NCI-H2171 (cell line): ENCODE data around the gene PTPRE.

ENCODE experiments used
- DNase-seq: peaks from one replicate; lab custom pipeline; 2025; lab: John Stamatoyannopoulos, UW

Gene PTPRE

DNA sequence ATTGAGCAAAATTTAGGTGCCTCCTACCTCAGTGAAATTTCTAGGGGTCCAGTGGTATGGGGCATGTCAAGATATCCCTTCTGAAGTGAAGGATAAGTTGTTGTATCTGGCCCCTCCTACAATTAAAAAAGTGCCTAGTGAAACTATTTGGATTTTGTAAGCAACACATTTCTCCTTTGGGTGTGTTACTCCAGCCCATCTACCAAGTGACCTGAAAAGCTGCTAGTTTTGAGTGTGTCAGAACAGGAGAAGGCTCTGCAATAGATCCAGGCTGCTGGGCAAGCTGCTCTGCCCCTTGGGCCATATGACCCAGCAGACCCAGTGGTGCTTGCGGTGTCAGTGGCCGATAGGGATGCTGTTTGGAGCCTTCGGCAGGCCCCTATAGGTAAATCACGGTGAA lies 46.0 kb downstream of the PTPRE start:
- no peak for DNase-seq

DNA sequence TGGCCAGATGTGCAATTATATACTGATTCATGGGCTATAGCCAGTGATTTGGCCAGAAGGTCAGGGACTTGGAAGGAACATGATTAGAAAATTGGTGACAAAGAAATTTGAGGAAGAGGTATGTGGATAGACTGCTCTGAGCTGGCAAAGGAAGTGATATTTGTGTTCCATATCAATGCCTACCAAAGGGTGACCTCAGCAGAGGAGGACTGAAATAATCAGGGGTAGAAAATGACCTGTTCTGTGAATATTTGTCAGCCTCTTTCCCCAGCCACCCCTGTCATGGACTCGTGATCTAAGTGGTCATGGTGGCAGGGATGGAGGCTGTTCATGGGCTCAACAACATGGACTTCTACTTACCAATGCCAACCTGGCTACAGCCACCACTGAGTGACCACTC lies 47.0 kb downstream of the PTPRE start:
- no peak for DNase-seq

DNA sequence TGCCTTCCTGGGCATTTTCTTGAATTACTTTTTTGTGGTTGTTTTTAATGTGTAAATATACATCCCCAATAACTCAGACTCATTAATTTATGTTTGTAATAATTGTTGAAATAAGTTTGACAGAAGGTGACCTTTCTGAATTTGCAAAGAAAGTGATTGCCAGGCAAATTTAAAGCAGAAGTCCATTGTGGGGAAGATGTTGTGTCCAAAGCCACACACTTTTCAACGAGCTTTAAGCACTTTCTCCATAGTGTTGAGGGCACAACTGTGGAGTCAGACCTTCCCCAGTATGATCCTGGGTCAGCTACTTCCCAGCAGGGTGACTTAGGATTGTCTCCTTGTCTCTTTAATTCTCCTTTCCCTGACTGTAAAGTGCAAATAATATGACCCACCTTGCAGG lies 52.5 kb downstream of the PTPRE start:
- DNase-seq: no peak

DNA sequence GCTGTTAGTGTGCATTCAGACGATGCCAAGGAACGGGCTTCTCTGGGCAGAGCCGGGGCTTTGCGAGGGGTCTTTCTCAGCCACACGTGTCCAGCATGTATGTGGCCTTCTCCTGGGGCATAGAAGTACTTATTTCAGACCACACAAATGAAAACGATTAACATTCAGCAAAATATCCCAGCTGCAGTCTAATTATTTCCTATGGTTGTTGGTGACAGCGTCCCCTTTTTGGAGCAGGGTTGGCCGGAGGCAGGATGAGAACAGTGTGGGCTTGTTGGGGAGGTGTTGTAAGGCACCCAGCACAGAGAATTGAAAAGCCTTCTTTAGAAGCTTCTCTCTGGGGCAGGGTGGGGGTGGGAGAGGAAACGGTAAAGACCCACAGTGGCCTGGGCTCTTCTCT lies 54.2 kb downstream of the PTPRE start:
- DNase-seq: no peak

DNA sequence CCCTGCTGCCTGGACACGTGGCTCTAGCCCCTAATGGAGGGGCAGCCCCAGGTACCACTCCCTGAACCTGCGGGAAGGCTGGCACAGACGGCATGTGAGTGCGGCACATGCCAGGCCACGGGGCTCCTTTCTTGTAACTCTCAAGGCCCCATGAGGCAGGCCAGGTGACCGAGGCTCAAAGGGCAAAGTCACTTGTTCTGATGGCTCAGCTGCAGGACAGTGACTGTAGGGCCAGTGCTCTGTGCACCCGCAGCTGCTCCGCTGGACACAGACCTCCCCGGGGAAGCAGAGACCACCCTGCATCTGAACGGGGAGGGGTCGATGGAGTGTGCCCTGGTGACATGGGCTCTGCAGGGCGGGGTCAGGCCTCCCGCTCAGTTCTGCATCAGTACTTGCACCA lies 55.3 kb downstream of the PTPRE start:
- DNase-seq: no peak

DNA sequence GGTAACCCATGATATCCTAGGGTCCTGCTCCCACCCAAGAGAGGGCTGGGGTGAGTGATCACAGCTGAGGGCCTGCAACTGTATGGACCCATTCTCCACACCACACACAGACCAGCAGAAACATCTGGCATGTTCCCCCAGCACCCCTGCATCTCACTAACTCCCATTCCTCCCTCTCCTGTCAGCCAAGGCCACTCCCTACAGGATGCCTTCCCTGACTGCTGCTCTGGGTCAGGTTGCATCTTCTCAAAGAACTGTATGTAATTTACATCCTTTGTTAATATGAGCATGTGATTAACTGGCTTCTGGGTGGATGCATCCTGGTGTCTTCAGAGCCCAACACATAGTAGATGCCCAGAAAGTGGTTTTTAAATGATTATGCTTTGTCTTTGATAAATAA lies 56.2 kb downstream of the PTPRE start:
- DNase-seq: no peak

DNA sequence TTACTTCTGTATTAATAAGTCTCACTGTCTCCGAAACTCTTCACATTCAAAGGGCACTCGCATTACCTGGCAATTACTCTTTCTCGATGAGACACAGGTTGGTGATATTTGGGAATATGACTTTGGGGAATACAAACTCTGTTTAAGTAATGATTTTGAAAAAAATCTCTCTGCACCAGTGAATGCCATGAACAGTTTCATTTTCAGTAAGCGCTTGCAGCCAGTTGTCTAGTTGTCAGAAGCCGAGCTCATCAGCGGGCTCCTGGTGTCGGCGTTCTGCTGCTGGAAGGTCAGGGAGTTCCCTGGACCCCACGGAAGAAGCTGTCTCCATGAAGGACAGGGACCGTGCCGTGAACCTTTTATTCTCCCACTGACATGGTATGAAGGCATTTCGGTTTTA lies 57.7 kb downstream of the PTPRE start:
- no peak for DNase-seq

DNA sequence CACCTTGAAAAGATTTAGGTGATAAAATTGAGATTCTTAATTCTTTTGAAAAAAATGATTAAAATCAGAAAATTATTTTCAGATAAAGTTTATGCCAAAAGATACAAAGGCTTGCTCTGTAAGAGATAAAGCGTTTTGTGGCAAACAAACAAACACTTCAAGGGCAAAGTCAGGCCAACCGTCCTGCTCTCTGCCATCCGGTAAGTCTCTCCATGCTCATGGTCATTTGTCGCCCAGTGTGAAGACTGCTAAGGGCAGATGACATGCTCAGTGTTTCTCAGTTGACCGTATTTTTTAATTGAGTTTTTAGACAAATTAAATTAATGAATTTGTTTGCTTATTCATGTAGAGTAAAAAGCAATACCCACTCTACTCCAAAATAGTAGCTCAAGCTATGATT lies 60.0 kb downstream of the PTPRE start:
- DNase-seq: no peak

DNA sequence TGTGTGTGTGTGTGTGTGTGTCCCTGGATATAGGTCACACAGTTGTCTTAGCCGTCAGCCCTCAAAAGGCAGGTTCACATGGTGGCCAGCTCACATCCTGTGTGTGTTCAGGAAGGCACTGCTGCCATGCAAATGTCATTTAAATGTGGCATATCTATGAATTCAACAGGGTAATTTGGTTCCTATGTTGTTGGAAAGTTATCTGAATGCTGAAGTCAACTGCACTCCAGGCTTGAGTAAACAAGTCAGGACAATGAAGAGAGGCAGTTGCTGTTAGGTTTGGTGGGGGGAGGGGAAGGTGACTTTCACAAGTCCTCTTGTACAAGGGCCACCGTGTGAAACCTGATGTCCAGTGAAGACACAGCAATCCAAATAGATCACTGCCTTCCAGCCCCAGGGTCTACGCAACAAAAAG lies 61.1 kb downstream of the PTPRE start:
- no peak for DNase-seq

DNA sequence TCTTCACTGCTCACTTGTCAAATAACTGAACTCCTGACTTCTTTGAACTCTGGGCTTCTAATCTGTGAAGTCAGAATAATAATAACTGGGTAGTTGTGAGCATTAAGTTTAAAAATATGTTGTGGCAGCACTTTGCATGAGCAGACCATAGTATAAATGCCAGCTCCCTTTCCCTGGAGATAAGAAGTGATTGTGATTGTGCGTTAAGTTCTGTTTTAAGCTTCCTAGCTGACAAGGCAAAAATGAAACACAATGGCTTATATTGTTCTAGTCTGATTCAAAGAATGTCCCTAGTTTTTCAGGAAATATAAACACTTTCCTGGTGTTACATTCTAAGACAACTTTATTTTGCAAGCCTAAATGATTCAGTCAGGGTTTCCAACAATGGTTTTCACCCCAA lies 61.8 kb downstream of the PTPRE start:
- DNase-seq: no peak

DNA sequence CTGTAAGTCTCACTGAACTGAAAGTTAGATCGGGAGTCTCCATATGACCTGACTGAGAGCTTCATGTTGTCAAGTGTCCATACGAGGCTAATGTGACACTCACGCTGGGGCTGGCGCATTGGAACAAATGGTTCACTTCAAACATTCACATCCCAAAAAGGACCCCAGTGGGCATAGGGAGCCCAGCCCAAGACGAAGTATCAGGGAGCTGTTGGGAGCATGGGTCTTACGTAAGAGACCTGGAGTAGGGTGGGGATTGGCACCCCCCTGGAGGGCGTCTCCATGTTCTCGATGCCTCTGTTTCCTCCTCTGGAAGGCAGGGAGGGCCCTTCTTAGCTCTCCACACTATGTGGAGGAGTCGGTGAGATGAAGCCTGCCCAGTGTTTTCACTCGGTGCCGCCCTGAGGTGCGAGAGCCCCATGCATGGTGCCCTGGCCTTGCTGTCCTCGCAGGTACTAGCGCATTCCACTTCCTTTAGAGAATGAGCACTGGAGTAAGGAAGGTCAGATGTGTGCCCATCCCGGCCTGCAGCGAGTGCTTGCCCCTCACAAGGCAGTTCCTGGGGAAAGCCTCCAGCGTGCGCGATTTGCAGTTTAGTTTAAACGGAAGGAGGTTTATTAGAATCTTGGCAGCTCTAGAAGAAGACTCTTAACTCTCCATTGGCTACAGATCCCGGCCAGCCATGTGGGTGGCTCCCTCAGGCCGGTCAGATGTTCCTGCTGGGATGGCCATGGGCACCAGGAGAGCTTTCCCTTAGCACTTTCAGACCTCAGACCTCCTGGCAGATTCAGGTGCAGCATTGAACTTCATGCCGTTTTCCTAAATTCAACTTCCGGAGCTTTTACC lies 64.4 kb downstream of the PTPRE start:
- no peak for DNase-seq

DNA sequence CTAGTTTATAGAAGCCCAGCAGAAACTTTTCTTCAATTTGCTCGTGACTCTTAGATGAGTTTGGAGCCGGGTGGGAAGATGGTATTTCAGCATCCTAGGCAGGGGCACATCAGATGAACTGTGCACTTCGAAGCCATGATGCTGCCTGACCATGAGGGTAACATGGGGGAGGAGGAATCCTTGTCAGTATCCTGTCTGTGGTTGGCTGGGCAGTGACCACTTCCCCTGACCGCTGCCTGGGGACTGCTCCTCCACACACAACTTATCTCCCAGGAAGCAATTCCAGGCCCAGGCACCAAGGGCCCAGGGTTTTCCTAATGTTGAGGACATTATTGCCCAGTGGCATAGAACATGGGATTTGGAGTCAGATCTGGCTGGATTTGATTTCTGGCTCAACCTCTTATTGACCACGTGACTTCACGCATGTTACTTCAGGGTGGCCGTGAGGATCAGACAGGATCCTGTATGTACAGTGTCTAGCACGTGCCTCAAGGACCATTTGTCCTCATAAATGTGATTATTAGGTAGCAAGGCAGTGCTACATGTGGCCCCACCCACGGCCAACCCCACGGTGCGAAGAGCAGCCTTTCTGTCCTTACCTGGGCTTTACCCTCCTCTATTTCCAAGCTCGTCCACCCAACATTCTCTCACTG lies 65.2 kb downstream of the PTPRE start:
- no peak for DNase-seq

DNA sequence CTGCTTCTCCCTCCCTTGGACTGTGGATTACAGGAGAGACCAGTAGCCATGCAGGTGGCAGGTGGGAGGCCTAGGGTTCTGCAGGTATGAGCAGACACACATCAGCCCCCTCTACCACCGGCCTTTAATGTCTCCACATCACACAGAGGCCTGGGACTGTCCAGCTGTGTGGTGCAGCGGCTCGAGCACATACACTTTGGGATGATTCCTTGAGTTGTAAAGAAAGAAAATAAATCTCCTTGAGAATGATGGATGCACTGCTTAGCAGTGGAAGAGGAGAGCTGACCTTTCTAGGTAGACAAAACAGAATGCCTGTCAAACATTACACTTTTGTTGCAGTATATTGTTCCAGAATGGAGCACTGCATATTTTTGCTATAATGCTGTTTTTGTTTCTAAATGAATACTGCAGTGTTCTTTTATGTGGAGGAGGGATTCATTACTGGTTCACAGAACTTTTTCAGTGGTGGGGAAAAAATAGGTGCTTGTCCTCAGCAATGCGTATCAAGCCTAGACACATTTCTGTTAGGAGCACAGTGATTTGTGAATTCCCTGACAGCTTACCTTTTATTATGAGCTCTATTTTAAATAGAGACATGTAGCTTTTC lies 66.0 kb downstream of the PTPRE start:
- DNase-seq: no peak

DNA sequence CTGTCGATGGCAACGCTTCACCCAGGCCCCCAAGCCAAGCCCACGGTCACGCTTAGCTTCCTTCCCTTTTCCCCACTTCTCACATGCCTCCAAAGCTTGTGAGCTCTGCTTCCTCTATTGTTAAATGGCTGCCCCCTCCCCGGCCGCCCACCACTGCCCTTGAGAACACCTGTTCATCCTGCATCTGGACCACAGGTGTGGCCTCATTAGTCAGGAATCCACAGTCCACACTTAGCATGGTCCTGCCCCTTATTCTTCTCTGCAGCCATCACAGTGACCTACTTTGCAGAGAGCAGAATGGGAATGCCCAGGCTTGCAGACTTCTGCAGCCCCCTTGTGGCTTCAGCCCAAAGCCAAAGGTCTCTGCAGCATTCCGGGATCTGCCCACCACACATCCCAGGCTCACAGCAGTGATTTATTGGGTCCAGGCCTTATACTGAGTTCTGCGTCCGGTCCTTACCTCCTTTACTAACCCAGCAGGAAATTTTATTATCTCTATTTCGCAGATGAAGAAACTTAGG lies 66.9 kb downstream of the PTPRE start:
- no peak for DNase-seq

DNA sequence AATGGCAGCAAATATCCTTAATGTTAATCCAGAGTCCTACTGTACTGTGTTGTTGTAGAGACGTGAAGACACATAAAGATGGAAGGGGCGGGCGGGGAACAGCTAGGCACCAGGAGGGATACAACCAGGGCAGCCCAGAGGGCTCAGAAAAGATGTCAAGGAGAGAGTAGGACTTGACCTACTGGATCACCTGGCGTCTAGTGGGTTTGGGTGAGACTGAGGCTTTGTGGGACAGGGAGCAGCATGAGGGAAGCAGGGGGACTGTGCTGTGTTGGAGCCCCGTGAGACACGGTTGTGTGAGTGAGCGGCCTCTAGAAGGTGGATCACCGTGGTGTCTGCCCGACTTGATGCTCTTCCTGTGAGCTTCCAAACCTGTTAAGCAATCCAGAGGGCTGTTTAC lies 68.0 kb downstream of the PTPRE start:
- DNase-seq: no peak

DNA sequence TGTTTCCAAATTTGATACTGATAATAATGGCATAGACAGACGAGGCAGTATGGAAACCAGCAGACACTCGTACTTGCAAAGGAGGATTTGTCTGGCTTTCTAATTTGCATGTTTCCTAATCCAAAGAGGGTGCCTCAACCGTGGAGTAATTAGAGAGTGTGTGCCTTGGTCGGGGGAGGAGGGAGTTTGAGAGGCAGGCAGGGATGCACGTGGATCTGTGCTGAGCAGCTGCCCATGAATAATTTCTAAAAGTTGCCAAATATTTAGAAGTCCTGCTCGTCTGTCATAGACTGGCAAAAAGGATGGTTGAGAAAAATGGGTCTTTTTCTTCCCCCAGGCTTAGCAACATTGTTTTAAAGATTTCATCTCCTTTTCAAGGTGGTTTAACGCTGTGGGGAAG lies 69.4 kb downstream of the PTPRE start:
- DNase-seq: no peak

DNA sequence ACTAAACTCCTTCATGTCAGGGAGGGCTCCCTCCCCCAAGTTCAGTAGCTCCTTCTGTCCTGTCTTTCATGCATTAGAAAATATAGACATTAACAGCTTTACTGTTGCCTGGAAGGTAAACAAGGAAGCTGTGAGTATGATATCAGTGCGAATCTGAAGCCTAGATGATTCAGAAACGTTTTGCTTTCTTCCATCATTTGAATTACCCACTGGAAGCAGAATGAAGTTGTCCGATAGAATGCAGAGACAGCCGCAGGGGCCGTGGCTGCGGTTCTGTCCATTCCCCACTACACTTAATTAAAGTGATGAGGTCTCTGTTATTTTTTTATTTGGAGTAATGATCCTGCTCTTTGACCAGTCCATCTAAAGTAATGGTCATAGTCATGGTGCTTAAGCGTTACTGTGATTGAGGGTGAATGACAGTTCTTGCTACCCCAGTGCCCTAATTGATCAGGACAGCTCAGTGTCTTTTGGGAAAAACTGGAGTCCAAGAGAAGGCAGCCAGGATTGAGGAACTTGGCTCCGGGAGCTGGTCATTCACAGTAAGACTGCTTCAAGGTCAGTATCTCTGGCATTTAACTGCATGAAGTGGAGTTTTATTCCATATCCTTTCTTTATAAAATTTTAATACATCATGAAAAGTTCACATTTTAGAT lies 69.9 kb downstream of the PTPRE start:
- DNase-seq: no peak

DNA sequence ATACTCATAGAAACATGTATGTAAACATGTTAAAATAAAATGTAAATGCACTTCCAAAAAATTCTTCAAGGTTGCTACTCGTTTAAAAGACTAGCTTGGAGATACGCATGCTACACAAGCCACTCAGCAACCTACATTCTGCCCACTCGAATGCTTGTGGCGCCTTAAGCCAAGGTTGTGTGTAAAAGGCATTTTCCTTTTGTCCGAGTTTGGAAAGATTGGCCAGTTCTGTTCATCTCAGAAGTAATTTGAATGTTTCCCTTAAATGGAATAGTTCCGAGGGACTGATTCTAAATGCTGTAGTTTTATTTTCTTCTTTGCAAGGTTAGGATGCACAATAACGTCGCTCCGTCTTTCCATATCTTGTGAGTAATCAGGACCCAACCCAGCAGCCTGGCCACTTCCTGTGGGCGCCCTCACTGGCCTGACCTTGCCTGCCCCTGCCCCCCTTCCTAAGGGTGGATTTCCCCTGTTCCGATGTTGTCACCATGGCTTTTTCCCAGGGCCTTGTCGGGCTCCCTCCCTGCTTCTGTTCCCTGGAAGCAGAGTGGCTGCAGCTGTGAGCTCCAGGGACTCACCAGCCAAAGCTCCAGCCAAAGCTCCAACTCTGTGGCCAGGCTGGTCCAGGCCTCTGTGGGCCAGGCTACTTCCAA lies 70.6 kb downstream of the PTPRE start:
- no peak for DNase-seq

DNA sequence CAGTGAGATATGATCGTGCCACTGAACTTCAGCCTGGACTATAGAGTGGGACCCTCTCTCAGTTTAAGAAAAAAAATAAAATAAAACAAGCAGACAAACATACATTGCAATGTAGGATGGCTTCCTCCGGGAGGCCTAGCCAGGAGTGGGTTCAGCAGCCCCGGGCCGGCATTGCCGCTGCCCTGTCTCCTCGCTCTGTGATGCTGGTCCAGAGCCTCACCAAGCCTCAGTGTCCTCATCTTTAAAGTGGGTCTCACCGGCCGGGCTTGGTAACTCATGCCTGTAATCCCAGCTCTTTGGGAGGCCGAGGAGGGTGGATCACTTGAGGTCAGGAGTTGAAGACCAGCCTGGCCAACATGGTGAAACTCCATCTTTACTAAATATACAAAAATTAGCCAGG lies 71.6 kb downstream of the PTPRE start:
- no peak for DNase-seq

DNA sequence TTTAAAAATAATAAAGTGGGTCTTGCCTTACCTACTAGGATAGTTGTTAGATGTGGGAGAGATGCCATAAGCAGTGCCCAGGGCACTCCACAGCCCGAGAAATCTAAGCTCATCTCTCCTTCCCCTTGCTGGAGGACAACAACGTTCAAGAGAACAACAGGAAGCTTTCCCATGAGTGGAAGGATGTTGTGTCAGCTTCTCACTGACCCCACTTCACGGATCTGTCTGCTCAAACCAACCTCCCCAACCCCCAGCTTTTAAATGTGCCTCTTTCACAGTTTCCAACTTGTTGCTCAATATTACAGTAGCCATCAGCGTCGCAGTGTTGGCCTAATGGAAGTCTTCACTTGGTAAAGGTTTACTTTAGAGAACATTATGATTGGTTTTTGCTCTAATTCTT lies 72.1 kb downstream of the PTPRE start:
- DNase-seq: no peak

DNA sequence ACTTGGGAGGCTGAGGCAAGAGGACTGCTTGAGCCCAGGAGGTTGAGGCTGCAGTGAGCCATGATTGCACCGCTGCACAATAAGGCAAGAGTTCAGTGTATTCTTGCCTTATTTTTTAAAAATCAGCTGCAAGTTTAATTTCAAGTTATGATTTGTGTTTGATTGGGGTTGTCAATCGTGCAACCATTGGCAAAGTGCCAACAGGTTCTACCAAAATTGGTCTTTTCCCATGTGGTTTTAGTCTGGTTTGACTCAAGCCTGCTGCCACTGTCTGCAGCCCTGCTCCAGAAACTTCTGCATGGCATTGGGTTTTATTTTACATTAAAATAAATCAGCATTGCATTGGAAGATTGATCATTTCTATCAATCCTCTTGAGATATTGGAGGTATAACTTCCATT lies 72.7 kb downstream of the PTPRE start:
- DNase-seq: no peak

DNA sequence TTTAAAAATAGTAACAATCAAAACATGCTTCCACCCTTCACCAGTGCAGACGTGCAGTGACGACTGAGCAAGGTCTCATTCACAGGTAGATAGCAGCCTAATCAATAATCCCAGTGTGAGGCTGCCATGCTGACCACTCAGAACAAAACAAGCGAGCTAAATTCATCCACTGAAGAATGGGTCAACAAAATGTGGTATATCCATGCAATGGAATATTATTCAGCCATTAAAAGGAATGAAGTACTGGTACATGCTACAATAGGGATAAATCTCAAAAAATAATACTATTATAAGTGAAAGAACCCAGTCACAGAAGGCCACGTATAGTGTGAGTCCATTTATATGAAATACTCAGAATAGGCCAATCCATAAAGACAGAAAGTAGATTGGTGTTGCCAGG lies 74.0 kb downstream of the PTPRE start:
- DNase-seq: no peak
